IPS-18a (cell line): Measurements from ENCODE around the gene FXYD3.

Experiments
- H3K27ac ChIP-seq: one replicate; pipeline ENCODE4 v1.5.1; 2013; ENCODE audit warnings: low read length
- H3K27me3 ChIP-seq: one replicate; pipeline ENCODE4 v1.6.1; 2013; ENCODE audit warnings: mild to moderate bottlenecking, low read length; ENCODE audit not compliant: control insufficient read depth, insufficient read depth
- H3K36me3 ChIP-seq: one replicate; pipeline ENCODE4 v1.6.1; 2013; ENCODE audit warnings: low read depth, low read length; ENCODE audit not compliant: control insufficient read depth
- H3K4me1 ChIP-seq: one replicate; pipeline ENCODE4 v1.6.1; 2013; ENCODE audit warnings: low read depth, low read length; ENCODE audit not compliant: control insufficient read depth
- H3K4me3 ChIP-seq: one replicate; pipeline ENCODE4 v1.5.1; 2013; ENCODE audit warnings: low read length
- H3K9ac ChIP-seq: one replicate; pipeline ENCODE4 v1.6.1; 2013; ENCODE audit warnings: mild to moderate bottlenecking, low read length, moderate library complexity
- H3K9me3 ChIP-seq: one replicate; pipeline ENCODE4 v1.6.1; 2013; ENCODE audit warnings: low read depth, low read length; ENCODE audit not compliant: control insufficient read depth

Gene FXYD3

DNA sequence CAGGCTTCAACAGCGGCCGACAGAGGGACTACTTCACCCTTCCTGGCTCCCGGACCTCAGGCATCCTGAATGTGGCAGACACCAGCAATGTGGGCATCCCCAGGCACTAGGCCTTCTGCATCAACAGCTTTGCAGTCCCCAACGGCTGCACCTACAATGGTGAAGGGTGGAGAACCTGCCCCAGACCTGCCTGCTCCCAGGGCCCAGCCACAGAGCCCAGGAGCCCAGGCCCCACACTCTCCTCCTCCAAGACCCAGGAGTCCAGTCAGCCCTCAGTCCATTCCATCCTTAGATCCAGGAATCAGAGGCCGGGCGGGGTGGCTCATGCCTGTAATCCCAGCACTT lies 39.6 kb upstream of the FXYD3 start:
- Histone ChIP-seq H3K4me1 (no peaks in the 10 kb centered on the region), H3K9me3 (no peaks in the 10 kb centered on the region), H3K4me3 (no peak overlapping the region), H3K9ac (no peak overlapping the region), H3K27ac (no peak overlapping the region), H3K36me3 (no peaks in the 10 kb centered on the region), H3K27me3 (no peaks in the 10 kb centered on the region)

DNA sequence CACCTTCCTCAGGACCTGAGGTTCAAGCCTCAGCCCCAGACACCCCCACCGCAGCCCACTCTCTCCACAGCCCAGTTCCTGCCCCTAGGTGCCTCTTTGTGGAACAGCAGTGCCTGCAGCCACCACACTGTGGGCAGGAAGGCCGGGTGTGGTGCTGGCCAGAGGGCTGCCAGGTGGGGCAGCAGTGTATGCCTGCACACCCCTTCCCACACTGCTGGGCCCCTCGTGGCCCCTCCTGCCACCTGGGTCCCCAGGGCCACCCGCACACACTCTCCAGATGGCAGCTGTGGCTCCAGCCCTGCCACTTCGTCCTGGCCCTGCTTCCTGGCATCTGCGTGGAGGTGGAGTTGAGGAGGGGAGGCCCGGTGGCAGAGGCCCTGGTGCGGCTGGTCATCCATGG lies 39.0 kb upstream of the FXYD3 start:
- H3K9ac ChIP-seq, result no peak overlapping the region
- no peaks in the 10 kb centered on the region for H3K36me3 ChIP-seq

DNA sequence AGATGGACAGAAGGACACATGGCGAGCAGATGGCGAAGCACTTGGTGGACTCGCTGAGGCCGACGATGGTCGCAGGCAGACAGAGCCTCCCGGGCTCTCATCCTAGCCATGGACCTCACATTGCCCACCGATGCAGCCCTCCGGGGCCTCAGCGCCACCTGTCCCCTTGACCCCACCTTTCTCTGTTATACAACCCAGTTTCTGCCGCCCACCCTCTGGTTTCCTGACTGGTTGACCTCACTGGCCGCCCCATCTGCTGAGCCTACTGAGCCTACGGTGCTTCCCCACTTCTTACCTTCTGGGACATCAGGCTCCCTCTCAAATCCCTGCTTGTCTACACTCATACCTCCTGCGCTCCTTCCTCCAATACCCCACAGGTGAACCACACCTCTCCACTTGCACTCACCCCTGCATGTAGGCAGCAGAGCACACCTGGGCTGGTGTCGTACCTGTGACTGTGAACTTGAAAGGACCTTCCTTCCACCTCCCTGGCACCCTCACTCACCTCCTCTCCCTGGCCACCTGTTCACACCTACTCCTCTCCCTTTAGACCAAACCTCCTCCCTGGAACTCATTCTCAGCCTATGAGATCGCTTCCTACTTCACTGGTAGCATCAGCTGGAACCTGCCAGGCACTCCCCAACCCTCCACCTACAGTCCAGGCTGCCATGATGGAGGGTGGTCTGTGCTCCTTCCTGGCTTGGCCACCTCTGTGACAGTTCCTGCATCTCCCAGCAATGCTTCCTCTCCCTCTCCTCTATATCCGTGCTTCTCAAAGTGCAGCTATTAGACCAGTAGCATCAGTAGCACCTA lies 38.0 kb upstream of the FXYD3 start:
- Histone ChIP-seq H3K27me3 (no peaks in the 10 kb centered on the region), H3K27ac (no peak overlapping the region)

More for the DNA sequence above, 39.0 kb upstream of the FXYD3 start:
- H3K4me1 ChIP-seq, result no peaks in the 10 kb centered on the region
- no peak overlapping the region for H3K4me3 ChIP-seq
- no peak overlapping the region for H3K27ac ChIP-seq
- no peaks in the 10 kb centered on the region for H3K27me3 ChIP-seq
- H3K9me3 ChIP-seq, result no peaks in the 10 kb centered on the region

DNA sequence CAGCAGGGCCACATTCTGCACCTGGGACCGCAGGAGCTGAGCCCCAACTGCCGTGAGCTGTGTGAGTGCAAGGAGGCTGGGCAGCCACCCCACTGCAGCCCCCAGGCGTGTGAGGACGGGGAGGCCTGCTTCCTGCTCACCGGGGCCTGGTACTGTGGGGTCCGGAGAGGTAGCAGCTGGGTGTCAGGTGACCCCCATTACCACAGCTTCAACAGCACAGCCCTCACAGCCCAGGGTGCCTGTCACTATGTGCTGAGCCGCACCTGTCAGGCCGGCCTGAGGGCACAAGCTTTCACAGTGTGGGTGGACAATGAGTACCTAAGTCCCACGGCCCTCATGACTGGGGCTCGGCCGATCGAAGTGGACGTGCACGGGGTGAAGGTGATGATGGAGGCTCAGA lies 35.8 kb upstream of the FXYD3 start:
- H3K36me3 ChIP-seq, result no peaks in the 10 kb centered on the region
- H3K9me3 ChIP-seq, result no peaks in the 10 kb centered on the region
- no peaks in the 10 kb centered on the region for H3K27me3 ChIP-seq
- H3K27ac ChIP-seq, result no peak overlapping the region
- no peak overlapping the region for H3K9ac ChIP-seq
- no peak overlapping the region for H3K4me3 ChIP-seq
- no peaks in the 10 kb centered on the region for H3K4me1 ChIP-seq

More for the DNA sequence above, 38.0 kb upstream of the FXYD3 start:
- no peaks in the 10 kb centered on the region for H3K4me1 ChIP-seq
- H3K9me3 ChIP-seq, result no peaks in the 10 kb centered on the region
- H3K4me3 ChIP-seq, result no peak overlapping the region
- no peak overlapping the region for H3K9ac ChIP-seq
- no peaks in the 10 kb centered on the region for H3K36me3 ChIP-seq

DNA sequence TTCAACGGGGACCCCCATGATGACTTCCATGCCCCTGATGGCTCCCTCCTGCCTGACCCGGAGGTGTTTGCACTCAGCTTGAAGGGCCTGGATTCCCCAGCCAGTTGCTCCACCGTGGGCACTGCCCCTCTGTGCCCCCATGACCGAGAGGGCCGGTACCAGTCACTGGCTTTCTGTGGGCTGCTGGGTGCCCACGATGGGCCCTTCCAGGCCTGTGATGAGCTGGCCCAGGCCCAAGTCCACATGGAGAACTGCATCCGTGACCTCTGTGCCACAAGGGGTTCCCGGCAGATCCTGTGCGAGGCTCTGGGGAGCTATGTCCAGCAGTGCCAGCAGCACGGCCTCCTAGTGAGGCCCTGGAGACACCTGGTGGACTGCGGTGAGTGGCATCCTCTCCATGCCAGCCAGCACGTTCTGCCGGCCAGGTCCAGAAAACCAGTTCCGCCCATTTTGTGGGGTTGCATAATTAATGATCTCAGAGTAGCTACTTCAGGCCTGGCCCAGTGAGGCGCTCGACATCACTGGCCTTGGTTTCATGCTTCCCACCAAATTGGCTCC lies 34.9 kb upstream of the FXYD3 start:
- H3K36me3 ChIP-seq, result no peaks in the 10 kb centered on the region
- no peak overlapping the region for H3K9ac ChIP-seq
- H3K9me3 ChIP-seq, result no peaks in the 10 kb centered on the region
- H3K27me3 ChIP-seq, result no peaks in the 10 kb centered on the region
- no peak overlapping the region for H3K4me3 ChIP-seq
- no peaks in the 10 kb centered on the region for H3K4me1 ChIP-seq
- H3K27ac ChIP-seq, result no peak overlapping the region

DNA sequence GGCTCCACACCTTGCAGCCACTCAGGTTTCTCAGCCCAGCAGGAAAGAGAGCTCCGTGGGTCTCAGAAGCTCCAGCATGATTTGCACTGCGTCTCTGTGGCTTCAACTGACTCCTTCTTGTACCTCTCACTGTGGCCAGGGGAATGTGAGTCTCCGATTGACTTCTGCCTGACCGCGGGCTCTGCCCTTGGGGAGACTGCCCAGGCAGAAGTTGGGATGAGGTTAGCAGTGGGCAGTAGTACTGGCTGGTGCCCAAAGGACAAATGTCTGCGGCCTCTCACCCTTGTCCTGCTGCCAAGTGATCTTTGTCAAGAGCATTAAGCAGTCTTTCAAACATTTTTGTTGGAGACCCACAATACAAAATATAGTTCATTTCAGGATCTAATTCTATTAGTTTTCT lies 34.4 kb upstream of the FXYD3 start:
- Histone ChIP-seq H3K9ac (no peak overlapping the region), H3K4me3 (no peak overlapping the region), H3K9me3 (no peaks in the 10 kb centered on the region), H3K27me3 (no peaks in the 10 kb centered on the region), H3K4me1 (no peaks in the 10 kb centered on the region), H3K36me3 (no peaks in the 10 kb centered on the region), H3K27ac (no peak overlapping the region)

DNA sequence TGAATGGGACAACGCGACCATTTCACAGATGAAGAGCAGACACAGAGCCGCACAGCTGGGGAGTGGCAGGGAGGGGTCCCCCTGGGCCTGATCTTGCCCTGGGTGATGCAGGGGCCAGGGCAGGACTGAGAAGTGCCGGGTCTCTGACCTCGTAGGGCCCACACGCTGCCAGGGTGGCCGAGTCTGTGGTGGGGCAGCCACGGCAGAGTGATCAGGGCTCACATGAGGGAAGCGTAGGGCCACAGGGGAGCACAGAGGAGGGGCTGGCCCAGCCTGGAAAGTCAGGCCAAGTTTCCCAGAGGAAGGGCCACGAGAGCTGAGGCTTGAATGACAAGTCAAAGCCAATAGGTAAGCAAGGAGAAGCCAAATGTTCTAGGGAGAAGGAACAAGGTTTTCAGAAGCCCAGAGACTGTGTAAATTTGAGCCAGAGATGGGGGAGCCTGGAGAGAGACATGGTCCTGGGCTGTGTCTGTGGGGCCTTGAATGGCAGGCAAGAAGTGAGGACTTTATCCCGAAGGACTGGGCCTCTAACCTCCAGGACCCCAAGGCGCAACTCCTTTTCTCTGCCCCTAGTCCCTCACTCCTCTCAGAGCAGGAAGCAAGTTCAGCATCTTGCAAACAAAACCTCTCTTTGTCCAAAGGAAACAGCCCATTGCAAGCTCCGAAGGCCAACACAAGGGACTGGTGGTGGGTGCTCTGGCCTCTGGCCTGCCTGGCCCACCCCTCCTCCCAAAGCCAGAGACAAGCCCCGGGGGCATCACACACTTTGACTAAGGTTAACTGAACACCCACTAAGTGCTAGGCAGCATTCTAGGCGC lies 31.7 kb upstream of the FXYD3 start:
- H3K36me3 ChIP-seq, result no peaks in the 10 kb centered on the region
- H3K4me3 ChIP-seq, result no peak overlapping the region
- no peaks in the 10 kb centered on the region for H3K4me1 ChIP-seq
- no peaks in the 10 kb centered on the region for H3K9me3 ChIP-seq
- H3K9ac ChIP-seq, result no peak overlapping the region
- H3K27me3 ChIP-seq, result no peaks in the 10 kb centered on the region
- no peak overlapping the region for H3K27ac ChIP-seq

DNA sequence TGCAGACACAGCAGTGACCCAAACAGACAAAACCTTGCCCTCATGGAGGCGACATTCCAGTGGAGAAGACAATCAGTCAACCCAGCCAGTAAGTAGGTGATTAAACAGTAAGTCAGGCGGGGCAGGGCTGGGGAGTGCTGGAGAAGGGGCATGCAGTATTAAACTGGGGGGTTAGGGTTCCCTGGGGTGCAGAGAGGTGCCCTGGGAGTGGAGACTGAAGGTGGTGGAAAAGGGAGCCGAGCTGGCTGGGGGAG lies 31.2 kb upstream of the FXYD3 start:
- Histone ChIP-seq H3K27me3 (no peaks in the 10 kb centered on the region), H3K36me3 (no peaks in the 10 kb centered on the region), H3K4me3 (no peak overlapping the region), H3K9ac (no peak overlapping the region), H3K9me3 (no peaks in the 10 kb centered on the region), H3K4me1 (no peaks in the 10 kb centered on the region), H3K27ac (no peak overlapping the region)

DNA sequence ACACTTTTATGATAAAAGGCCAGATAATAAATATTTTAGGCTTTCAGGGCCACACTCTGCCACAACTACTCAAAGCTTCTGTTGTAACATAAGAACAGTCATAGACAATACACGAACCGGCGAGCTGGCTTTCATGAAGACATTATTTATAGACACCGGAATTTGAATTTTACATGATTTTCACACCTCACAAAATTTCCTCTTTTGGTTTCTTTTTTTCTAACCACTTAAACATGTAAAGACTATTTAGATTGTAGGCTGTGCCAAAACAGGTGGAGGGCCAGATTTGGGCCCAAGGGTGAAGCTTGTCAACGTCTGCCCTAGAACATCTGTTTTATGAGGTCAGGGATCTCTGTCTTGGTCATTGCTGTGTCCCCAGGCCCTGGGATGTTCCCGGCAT lies 29.7 kb upstream of the FXYD3 start:
- Histone ChIP-seq H3K27ac (no peak overlapping the region), H3K27me3 (peaks cover 3% of the 10 kb centered on the region), H3K9ac (no peak overlapping the region), H3K9me3 (no peaks in the 10 kb centered on the region), H3K4me3 (no peak overlapping the region), H3K36me3 (no peaks in the 10 kb centered on the region), H3K4me1 (no peaks in the 10 kb centered on the region)

DNA sequence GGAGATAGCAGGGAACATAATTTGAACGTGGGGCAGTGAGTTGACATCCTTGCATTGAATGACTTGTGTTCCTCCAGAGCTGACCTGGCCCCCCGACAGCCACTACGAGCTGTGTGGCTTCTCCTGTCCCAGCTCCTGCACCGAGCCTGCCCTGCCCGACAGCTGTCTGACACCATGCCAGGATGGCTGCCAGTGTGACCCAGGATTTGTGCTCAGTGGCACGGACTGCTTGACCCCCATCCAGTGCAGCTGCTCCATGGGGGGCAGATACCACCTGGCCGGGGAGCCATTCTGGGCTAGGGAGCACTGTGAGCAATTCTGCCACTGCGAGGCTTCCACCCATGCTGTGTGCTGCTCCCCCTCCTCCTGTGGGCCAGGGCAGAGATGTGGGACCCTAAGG lies 29.2 kb upstream of the FXYD3 start:
- H3K4me1 ChIP-seq, result no peaks in the 10 kb centered on the region
- no peak overlapping the region for H3K27ac ChIP-seq
- H3K36me3 ChIP-seq, result no peaks in the 10 kb centered on the region
- H3K9ac ChIP-seq, result no peak overlapping the region
- H3K4me3 ChIP-seq, result no peak overlapping the region
- H3K27me3 ChIP-seq, result peaks cover 7% of the 10 kb centered on the region
- H3K9me3 ChIP-seq, result no peaks in the 10 kb centered on the region

DNA sequence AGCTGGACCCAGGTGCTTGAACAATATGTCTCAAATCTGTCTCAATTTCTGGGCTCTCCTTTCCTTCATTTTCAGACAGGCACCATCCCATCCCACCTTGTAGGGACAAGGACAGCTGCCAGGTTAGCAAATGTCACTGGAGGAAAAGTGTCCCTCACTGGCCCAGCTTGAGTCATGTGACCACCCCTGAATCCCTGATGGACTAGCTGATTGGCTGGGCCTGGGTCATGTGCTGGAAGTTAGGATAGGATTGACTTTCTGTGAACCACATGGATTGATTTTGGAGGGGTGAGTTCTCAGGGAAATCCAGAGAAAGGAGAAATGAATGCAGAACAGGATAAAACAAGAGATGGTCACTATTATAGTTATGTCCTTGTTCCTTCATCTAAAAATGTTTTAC lies 28.2 kb upstream of the FXYD3 start:
- H3K27me3 ChIP-seq, result peaks cover 7% of the 10 kb centered on the region
- no peaks in the 10 kb centered on the region for H3K4me1 ChIP-seq
- H3K9me3 ChIP-seq, result no peaks in the 10 kb centered on the region
- no peak overlapping the region for H3K4me3 ChIP-seq
- no peak overlapping the region for H3K27ac ChIP-seq
- no peak overlapping the region for H3K9ac ChIP-seq
- H3K36me3 ChIP-seq, result no peaks in the 10 kb centered on the region
